ENCODE results near the gene CD52.

GRCh38 chr1:26277719-26278118, 40.0 kb upstream of the CD52 start:
- TF ChIP-seq CTCF (conservative IDR thresholded peaks at IDR 0.05) (no peak), EZH2 (IDR thresholded peaks at IDR 0.05; ENCODE audit: low read depth) (no peak)

All from PC-9 (cell line).